Loucy (cell line): ENCODE results near the gene DNM3.

Experiments used
- CTCF ChIP-seq: fragments of 200-600 bp; sonication (generic); conservative IDR thresholded peaks from 2 replicates; pipeline ENCODE4 v1.5.1; 2014; ENCODE audit warnings: mild to moderate bottlenecking, antibody characterized with exemption, low read length
- EZH2phosphoT487 ChIP-seq: fragments of 200-600 bp; IDR thresholded peaks from 2 replicates; pipeline ENCODE4 v1.6.1; 2018; ENCODE audit warnings: antibody characterized with exemption, mild to moderate bottlenecking, moderate library complexity, borderline replicate concordance

- no peak for TF ChIP-seq CTCF
- no peak for TF ChIP-seq EZH2phosphoT487
These were observed 17.4 kb downstream of the DNM3 start for GRCh38 chr1:171858696-171859095.
